ENCODE measurements around the gene CERK.

The CERK gene

DNA sequence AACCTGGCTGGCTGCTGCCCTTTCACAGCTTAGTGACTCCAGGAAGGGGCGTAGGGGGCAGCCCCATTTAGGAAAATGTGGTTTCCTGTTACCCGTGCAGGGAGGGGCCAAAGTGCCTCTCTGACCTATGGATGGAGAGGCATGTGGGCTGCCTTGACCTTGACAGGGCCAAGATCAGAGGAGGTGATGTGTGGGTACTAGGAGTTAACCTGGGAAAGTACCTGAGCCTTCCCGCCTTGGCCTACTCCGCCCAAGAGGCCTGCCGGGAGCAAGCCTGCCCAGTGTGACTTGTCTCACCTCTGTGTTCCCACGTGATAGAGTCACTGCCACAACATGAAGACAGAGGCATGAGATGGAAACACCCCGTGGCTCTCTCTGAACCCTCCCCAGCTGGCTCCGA lies 84.5 kb downstream of the CERK start:
- Histone ChIP-seq H3K4me2 (no peak overlapping the region), H3K27ac (no peak overlapping the region), H4K20me1 (ENCODE audit: insufficient read depth) (no peaks in the 10 kb centered on the region)

DNA sequence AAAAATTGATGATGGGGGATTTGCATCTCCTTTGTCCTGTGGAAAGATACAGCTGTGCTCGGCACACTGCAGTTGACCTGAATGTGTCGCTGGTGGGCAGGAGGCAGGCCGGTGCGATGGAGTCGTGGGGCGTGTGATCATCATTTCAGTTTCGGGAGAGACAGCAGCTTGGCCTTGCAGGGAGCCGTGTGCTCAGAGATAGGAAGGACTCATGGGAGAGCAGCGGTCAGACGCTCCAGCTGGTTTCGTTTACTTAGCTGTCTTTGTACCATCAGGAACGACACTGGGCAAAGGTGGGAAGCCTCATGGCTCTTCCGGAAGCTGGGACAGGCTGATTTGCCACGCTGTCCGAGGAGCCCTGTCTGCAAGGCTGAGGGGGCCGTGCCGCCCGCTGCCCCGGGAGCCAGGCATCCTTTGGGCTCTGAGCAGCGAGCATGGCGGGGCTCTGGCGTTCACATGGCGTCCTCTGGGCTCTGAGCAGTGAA lies 85.2 kb downstream of the CERK start:
- no peaks in the 10 kb centered on the region for H3K4me1 ChIP-seq (ENCODE audit: low read depth, poor library complexity, severe bottlenecking)
- H3K4me3 ChIP-seq (IDR thresholded peaks at IDR 0.05; ENCODE audit: insufficient read depth, low read depth, low read length), result no peak overlapping the region
- H3K4me2 ChIP-seq, result no peak overlapping the region

More for the DNA sequence above, 84.5 kb downstream of the CERK start:
- no peaks in the 10 kb centered on the region for H3K36me3 ChIP-seq (ENCODE audit: insufficient read depth)
- H3K27me3 ChIP-seq (ENCODE audit: insufficient read depth, low read depth), result no peaks in the 10 kb centered on the region
- TF ChIP-seq, protein P1, sequence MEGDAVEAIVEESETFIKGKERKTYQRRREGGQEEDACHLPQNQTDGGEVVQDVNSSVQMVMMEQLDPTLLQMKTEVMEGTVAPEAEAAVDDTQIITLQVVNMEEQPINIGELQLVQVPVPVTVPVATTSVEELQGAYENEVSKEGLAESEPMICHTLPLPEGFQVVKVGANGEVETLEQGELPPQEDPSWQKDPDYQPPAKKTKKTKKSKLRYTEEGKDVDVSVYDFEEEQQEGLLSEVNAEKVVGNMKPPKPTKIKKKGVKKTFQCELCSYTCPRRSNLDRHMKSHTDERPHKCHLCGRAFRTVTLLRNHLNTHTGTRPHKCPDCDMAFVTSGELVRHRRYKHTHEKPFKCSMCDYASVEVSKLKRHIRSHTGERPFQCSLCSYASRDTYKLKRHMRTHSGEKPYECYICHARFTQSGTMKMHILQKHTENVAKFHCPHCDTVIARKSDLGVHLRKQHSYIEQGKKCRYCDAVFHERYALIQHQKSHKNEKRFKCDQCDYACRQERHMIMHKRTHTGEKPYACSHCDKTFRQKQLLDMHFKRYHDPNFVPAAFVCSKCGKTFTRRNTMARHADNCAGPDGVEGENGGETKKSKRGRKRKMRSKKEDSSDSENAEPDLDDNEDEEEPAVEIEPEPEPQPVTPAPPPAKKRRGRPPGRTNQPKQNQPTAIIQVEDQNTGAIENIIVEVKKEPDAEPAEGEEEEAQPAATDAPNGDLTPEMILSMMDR (conservative IDR thresholded peaks at IDR 0.05; ENCODE audit: low read depth, low read length), result no peak
- no peaks in the 10 kb centered on the region for H3K4me1 ChIP-seq (ENCODE audit: low read depth, poor library complexity, severe bottlenecking)
- no peak overlapping the region for H2AFZ ChIP-seq (ENCODE audit: low read depth)
- H3K9ac ChIP-seq, result no peak overlapping the region
- H3K4me3 ChIP-seq (IDR thresholded peaks at IDR 0.05; ENCODE audit: insufficient read depth, low read depth, low read length), result no peak overlapping the region
- no peaks in the 10 kb centered on the region for H3K79me2 ChIP-seq (ENCODE audit: insufficient read depth, low read depth)

DNA sequence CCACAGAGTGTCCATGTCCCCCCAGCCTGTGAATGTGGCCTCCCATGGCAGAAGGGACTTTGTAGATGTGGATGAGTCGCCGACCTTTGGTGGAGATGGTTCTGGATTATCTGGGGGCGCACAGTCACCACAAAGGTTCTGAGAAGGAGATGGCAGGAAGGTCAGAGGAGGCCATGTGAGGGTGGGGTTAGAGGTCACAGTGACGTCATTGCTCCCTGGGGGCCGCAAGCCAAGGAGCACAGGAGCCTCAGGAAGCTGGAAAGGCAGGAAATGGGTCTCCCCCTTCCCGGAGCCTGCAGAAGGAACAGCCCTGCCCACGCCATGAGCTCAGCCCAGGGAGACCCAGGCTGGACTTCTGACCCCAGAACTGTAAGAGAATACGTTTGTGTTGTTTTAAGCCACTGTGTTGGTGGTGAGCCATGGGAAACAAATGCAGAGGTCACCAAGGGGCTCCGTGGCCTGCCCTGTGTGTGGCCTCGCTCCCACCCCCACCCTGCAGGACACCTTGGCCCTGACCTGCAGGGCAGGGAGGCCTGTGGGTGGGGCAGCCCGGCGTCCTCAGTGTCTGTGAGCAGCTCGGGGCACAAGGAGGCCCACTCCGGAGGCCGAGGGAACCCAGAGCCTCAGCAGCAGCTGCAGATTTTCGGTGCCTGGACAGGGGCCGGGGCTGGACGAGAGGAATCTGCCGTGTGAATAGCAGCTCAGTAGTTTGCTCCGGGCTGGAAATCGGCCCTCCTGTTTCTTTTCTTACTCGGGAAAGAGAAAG lies 85.8 kb downstream of the CERK start:
- no peaks in the 10 kb centered on the region for H3K79me2 ChIP-seq (ENCODE audit: insufficient read depth, low read depth)
- H2AFZ ChIP-seq (ENCODE audit: low read depth), result no peak overlapping the region
- TF ChIP-seq, protein P1 (conservative IDR thresholded peaks at IDR 0.05; ENCODE audit: low read depth, low read length), result no peak
- no peak overlapping the region for H3K9ac ChIP-seq
- no peak overlapping the region for H3K4me3 ChIP-seq (IDR thresholded peaks at IDR 0.05; ENCODE audit: insufficient read depth, low read depth, low read length)
- no peaks in the 10 kb centered on the region for H3K4me1 ChIP-seq (ENCODE audit: low read depth, poor library complexity, severe bottlenecking)
- no peak overlapping the region for H3K27ac ChIP-seq
- H3K27me3 ChIP-seq (ENCODE audit: insufficient read depth, low read depth), result no peaks in the 10 kb centered on the region
- no peaks in the 10 kb centered on the region for H3K36me3 ChIP-seq (ENCODE audit: insufficient read depth)
- H4K20me1 ChIP-seq (ENCODE audit: insufficient read depth), result no peaks in the 10 kb centered on the region
- no peak overlapping the region for H3K4me2 ChIP-seq

More for the DNA sequence above, 85.2 kb downstream of the CERK start:
- Histone ChIP-seq H3K36me3 (ENCODE audit: insufficient read depth) (no peaks in the 10 kb centered on the region), H3K27ac (no peak overlapping the region), H4K20me1 (ENCODE audit: insufficient read depth) (no peaks in the 10 kb centered on the region), H3K9ac (no peak overlapping the region), H3K79me2 (ENCODE audit: insufficient read depth, low read depth) (no peaks in the 10 kb centered on the region), H3K27me3 (ENCODE audit: insufficient read depth, low read depth) (no peaks in the 10 kb centered on the region), H2AFZ (ENCODE audit: low read depth) (no peak overlapping the region)
- TF ChIP-seq, protein P1 (conservative IDR thresholded peaks at IDR 0.05; ENCODE audit: low read depth, low read length), result no peak

DNA sequence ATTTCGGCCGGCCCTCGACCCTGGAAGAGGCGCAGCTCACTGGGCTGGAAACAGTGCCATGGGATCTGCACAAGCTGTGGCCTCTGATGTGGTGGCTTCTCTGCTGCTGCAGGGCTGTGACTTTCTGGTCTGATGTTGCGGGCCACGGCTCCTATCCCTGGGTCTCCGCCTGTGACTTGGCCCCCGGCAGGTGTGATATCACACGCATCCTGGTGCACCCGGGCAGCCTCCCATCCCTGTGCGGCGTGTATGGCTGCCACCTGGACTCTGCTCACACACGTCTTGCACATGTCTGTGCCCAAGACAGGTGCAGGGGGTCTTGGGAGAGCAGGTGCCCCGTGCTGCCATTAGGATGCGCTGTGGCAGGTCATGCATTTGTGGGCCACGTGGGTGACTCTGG lies 86.7 kb downstream of the CERK start:
- Histone ChIP-seq H3K27me3 (ENCODE audit: insufficient read depth, low read depth) (no peaks in the 10 kb centered on the region), H3K9ac (no peak overlapping the region), H3K27ac (no peak overlapping the region), H4K20me1 (ENCODE audit: insufficient read depth) (no peaks in the 10 kb centered on the region), H3K79me2 (ENCODE audit: insufficient read depth, low read depth) (no peaks in the 10 kb centered on the region), H2AFZ (ENCODE audit: low read depth) (no peak overlapping the region), H3K36me3 (ENCODE audit: insufficient read depth) (no peaks in the 10 kb centered on the region), H3K4me2 (no peak overlapping the region), H3K4me3 (IDR thresholded peaks at IDR 0.05; ENCODE audit: insufficient read depth, low read depth, low read length) (no peak overlapping the region), H3K4me1 (ENCODE audit: low read depth, poor library complexity, severe bottlenecking) (no peaks in the 10 kb centered on the region)
- TF ChIP-seq, protein P1 (conservative IDR thresholded peaks at IDR 0.05; ENCODE audit: low read depth, low read length), result no peak
